Measurements from ENCODE around the gene CEP41. TPM values are rescaled to one million over a fixed set of nuclear protein-coding genes. Genes with fewer than 3 reads are reported as not detected.
A peak's percentile ranks its signal among the peaks of the same experiment; 100 is the strongest.

Gene CEP41
- polyA plus RNA-seq, 3 donors, result 2.9 to 8.5 (median 7.2) TPM

GRCh38 chr7:130429019-130429418 is 11.8 kb downstream of the CEP41 start:
- H4K20me1 ChIP-seq (ENCODE audit: insufficient read depth, low read length), result no peaks in the 10 kb centered on the region
- no peak overlapping the region for H3K9ac ChIP-seq (ENCODE audit: insufficient read depth, low read length, poor library complexity, severe bottlenecking)
- no peak overlapping the region for H3K4me3 ChIP-seq (replicated peaks in 1 of 3; ENCODE audit: low read depth in 2 of 3, low read length in 3 of 3)
- no peaks in the 10 kb centered on the region for H3K27me3 ChIP-seq (ENCODE audit: control insufficient read depth in 2 of 2, insufficient read depth in 2 of 2, low read length in 2 of 2)
- 96% methylated on average over 3 of the region's 4 CpGs for WGBS (ENCODE audit: insufficient coverage)
- no peak overlapping the region for H3K4me2 ChIP-seq (replicated peaks; ENCODE audit: extremely low read depth, low read length, poor library complexity, severe bottlenecking)
- no peak for TF ChIP-seq CTCF (IDR thresholded peaks at IDR 0.05)
- no peak overlapping the region for H3K27ac ChIP-seq (ENCODE audit: low read depth in 1 of 2, low read length in 2 of 2)
- no peak overlapping the region for H2AFZ ChIP-seq (ENCODE audit: insufficient read depth, low read depth, low read length, poor library complexity, severe bottlenecking)
- H3K36me3 ChIP-seq (replicated peaks in 1 of 2; ENCODE audit: control insufficient read depth in 1 of 2, insufficient read depth in 2 of 2, low read length in 2 of 2), result no peaks in the 10 kb centered on the region
- DNase-seq, result no peak
- H3K4me1 Mint-ChIP-seq, result peaks cover 5% of the 10 kb centered on the region
- H3K4me3 Mint-ChIP-seq, result no peak overlapping the region
- intact Hi-C loops (cut with micrococcal nuclease), result no loop called here
- peaks cover 9% of the 10 kb centered on the region in 2 donors for H3K36me3 Mint-ChIP-seq
- peaks cover 7% of the 10 kb centered on the region for H3K79me2 ChIP-seq (ENCODE audit: insufficient read depth, low read length)
- peak overlapping the region in 1 of 7 donors; percentile 48 for H3K27ac Mint-ChIP-seq
- peaks cover 32 to 40% of the 10 kb centered on the region in 2 donors for H3K4me1 ChIP-seq (ENCODE audit: control insufficient read depth in 1 of 2, insufficient read depth in 2 of 2, low read length in 2 of 2)
- H3K9me3 Mint-ChIP-seq, result no peaks in the 10 kb centered on the region
- peaks cover 0 to 3% (median 0%) of the 10 kb centered on the region in 3 donors for H3K27me3 Mint-ChIP-seq (ENCODE audit: low read depth in 3 of 3)
- H3K9me3 ChIP-seq (replicated peaks in 1 of 2; ENCODE audit: control insufficient read depth in 1 of 2, insufficient read depth in 1 of 2, low read length in 2 of 2), result no peaks in the 10 kb centered on the region

GRCh38 chr7:130426564-130426963 is 14.3 kb downstream of the CEP41 start:
- no peaks in the 10 kb centered on the region for H3K27me3 ChIP-seq (ENCODE audit: control insufficient read depth in 2 of 2, insufficient read depth in 2 of 2, low read length in 2 of 2)
- H3K9me3 ChIP-seq (replicated peaks in 1 of 2; ENCODE audit: control insufficient read depth in 1 of 2, insufficient read depth in 1 of 2, low read length in 2 of 2), result no peaks in the 10 kb centered on the region
- H3K9me3 Mint-ChIP-seq, result no peaks in the 10 kb centered on the region
- TF ChIP-seq CTCF (IDR thresholded peaks at IDR 0.05), result no peak
- no peak overlapping the region for H3K4me3 ChIP-seq (replicated peaks in 1 of 3; ENCODE audit: low read depth in 2 of 3, low read length in 3 of 3)
- H3K9ac ChIP-seq (ENCODE audit: insufficient read depth, low read length, poor library complexity, severe bottlenecking), result no peak overlapping the region
- H3K79me2 ChIP-seq (ENCODE audit: insufficient read depth, low read length), result no peaks in the 10 kb centered on the region
- H3K36me3 Mint-ChIP-seq, result peaks cover 9% of the 10 kb centered on the region in 2 donors
- no peak for DNase-seq
- H3K4me3 Mint-ChIP-seq, result no peak overlapping the region
- intact Hi-C loops (cut with micrococcal nuclease), result no loop called here
- H3K36me3 ChIP-seq (replicated peaks in 1 of 2; ENCODE audit: control insufficient read depth in 1 of 2, insufficient read depth in 2 of 2, low read length in 2 of 2), result no peaks in the 10 kb centered on the region
- H3K27me3 Mint-ChIP-seq (ENCODE audit: low read depth in 3 of 3), result peaks cover 0 to 3% (median 0%) of the 10 kb centered on the region in 3 donors
- H3K27ac Mint-ChIP-seq, result no peak overlapping the region
- H2AFZ ChIP-seq (ENCODE audit: insufficient read depth, low read depth, low read length, poor library complexity, severe bottlenecking), result no peak overlapping the region
- H3K4me2 ChIP-seq (replicated peaks; ENCODE audit: extremely low read depth, low read length, poor library complexity, severe bottlenecking), result no peak overlapping the region
- H4K20me1 ChIP-seq (ENCODE audit: insufficient read depth, low read length), result no peaks in the 10 kb centered on the region
- no peak overlapping the region for H3K27ac ChIP-seq (ENCODE audit: low read depth in 1 of 2, low read length in 2 of 2)
- H3K4me1 ChIP-seq (ENCODE audit: control insufficient read depth in 1 of 2, insufficient read depth in 2 of 2, low read length in 2 of 2), result peaks cover 10 to 16% of the 10 kb centered on the region in 2 donors
- WGBS (ENCODE audit: insufficient coverage), result 0% methylated on average over 1 of the region's 4 CpGs
- peaks cover 5% of the 10 kb centered on the region for H3K4me1 Mint-ChIP-seq

Data from CD14-positive monocyte (primary cell).